Natural killer cell (primary cell): ENCODE results near the gene TMEM132A. TPM values are rescaled to one million over a fixed set of nuclear protein-coding genes. Genes with fewer than 3 reads are reported as not detected.

ENCODE experiments used
- ATAC-seq, 3 donors: fragments of 150-1000 bp in 2 of 3; fragments of 200-7000 bp in 1 of 3; cut with Tn5 transposase; 1 replicate in 1 of 3; 2 replicates in 2 of 3; pipeline ENCODE4 v1.10.0; 2021; ENCODE audit warnings: mild to moderate bottlenecking in 2 of 3, moderate library complexity in 2 of 3
- DNase-seq, 2 donors: peaks; one replicate each; pipeline versions ENCODE4 v3.0.0 to v3.0.0-alpha.2; 2013 to 2021; ENCODE audit warnings: mixed read lengths in 1 of 2
- H3K27ac ChIP-seq: one replicate; pipeline ENCODE4 v1.5.1; 2013; ENCODE audit warnings: mild to moderate bottlenecking, low read length
- H3K27me3 ChIP-seq: one replicate; pipeline ENCODE4 v1.6.1; 2013; ENCODE audit warnings: low read length; ENCODE audit not compliant: control insufficient read depth, insufficient read depth
- H3K36me3 ChIP-seq: one replicate; pipeline ENCODE4 v1.6.1; 2013; ENCODE audit warnings: low read length; ENCODE audit not compliant: control insufficient read depth, insufficient read depth
- H3K4me1 ChIP-seq: one replicate; pipeline ENCODE4 v1.6.1; 2013; ENCODE audit warnings: low read length; ENCODE audit not compliant: control insufficient read depth, insufficient read depth
- H3K4me3 ChIP-seq: one replicate; pipeline ENCODE4 v1.5.1; 2013; ENCODE audit warnings: low read length
- H3K9me3 ChIP-seq: one replicate; pipeline ENCODE4 v1.6.1; 2013; ENCODE audit warnings: low read length; ENCODE audit not compliant: control insufficient read depth, insufficient read depth
- H3K27ac Mint-ChIP-seq, 2 donors: one replicate each; pipeline ENCODE4 v1.8.0; 2022; ENCODE audit warnings: mild to moderate bottlenecking in 2 of 2, mixed read lengths in 2 of 2, moderate library complexity in 1 of 2
- H3K27me3 Mint-ChIP-seq, 2 donors: one replicate each; pipeline ENCODE4 v1.8.0; 2022; ENCODE audit warnings: low read depth in 2 of 2, mixed read lengths in 2 of 2
- H3K36me3 Mint-ChIP-seq: one replicate; pipeline ENCODE4 v1.8.0; 2022; ENCODE audit warnings: mixed read lengths
- H3K4me1 Mint-ChIP-seq, 2 donors: one replicate each; pipeline ENCODE4 v1.8.0; 2022; ENCODE audit warnings: mixed read lengths in 2 of 2
- H3K4me3 Mint-ChIP-seq: one replicate; pipeline ENCODE4 v1.8.0; 2022; ENCODE audit warnings: mild to moderate bottlenecking, moderate library complexity, mixed read lengths
- H3K9me3 Mint-ChIP-seq, 2 donors: one replicate each; pipeline ENCODE4 v1.8.0; 2022; ENCODE audit warnings: mixed read lengths in 2 of 2
- CTCF ChIP-seq: fragments of 200-600 bp; IDR thresholded peaks from one replicate; pipeline ENCODE4 v1.8.0; 2022; ENCODE audit warnings: antibody characterized with exemption
- WGBS: methylation state at CpG from one replicate; pipeline ENCODE4 v1.1.7; 2013; ENCODE audit warnings: missing lambda C conversion rate; ENCODE audit not compliant: insufficient coverage; 5-methylcytosine and 5-hydroxymethylcytosine counted together
- intact Hi-C: fragments of 100-400 bp; cut with micrococcal nuclease; formaldehyde crosslinking; loops from one replicate; pipeline ENCODE4 v1.14.2; 2022
- total RNA-seq, 4 donors: library from RNA; stranded (reverse); fragments of 120-200 nt in 1 of 4; gene quantifications; one replicate each; pipeline versions ENCODE4 v1.2.3 to v1.2.4, GENCODE V29; 2013 to 2022

The TMEM132A gene
- total RNA-seq, 3 donors from 2014 or later (not counting 1 experiment from before 2014, with no cell fraction given): not detected

- no peak overlapping the region for H3K4me3 ChIP-seq
- Mint-ChIP-seq H3K4me1 (no peaks in the 10 kb centered on the region), H3K27ac (no peak overlapping the region), H3K9me3 (no peaks in the 10 kb centered on the region), H3K36me3 (no peaks in the 10 kb centered on the region), H3K27me3 (peaks cover 0 to 7% of the 10 kb centered on the region in 2 donors), H3K4me3 (no peak overlapping the region)
- no peaks in the 10 kb centered on the region for H3K9me3 ChIP-seq
- ATAC-seq (no peak), DNase-seq (no peak)
- no peak for TF ChIP-seq CTCF
- intact Hi-C loops: no loop called here
- H3K36me3 ChIP-seq: no peaks in the 10 kb centered on the region
- H3K4me1 ChIP-seq: peaks cover 4% of the 10 kb centered on the region
- H3K27ac ChIP-seq: no peak overlapping the region
- no peaks in the 10 kb centered on the region for H3K27me3 ChIP-seq
- 88% methylated on average over 27 of the region's 27 CpGs for WGBS
These were observed 11.6 kb downstream of the TMEM132A start for GRCh38 chr11:60935676-60936442.

GRCh38 chr11:60936467-60937143, 12.3 kb downstream of the TMEM132A start:
- TF ChIP-seq CTCF: no peak
- no peaks in the 10 kb centered on the region for H3K36me3 Mint-ChIP-seq
- Histone ChIP-seq H3K36me3 (no peaks in the 10 kb centered on the region), H3K4me1 (peaks cover 1% of the 10 kb centered on the region), H3K27ac (no peak overlapping the region), H3K4me3 (no peak overlapping the region), H3K9me3 (no peaks in the 10 kb centered on the region), H3K27me3 (no peaks in the 10 kb centered on the region)
- H3K27ac Mint-ChIP-seq: no peak overlapping the region
- peaks cover 0 to 4% of the 10 kb centered on the region in 2 donors for H3K27me3 Mint-ChIP-seq
- no peak overlapping the region for H3K4me3 Mint-ChIP-seq
- no peak for ATAC-seq
- no peaks in the 10 kb centered on the region for H3K9me3 Mint-ChIP-seq
- H3K4me1 Mint-ChIP-seq: no peaks in the 10 kb centered on the region
- intact Hi-C loops: no loop called here
- DNase-seq: no peak
- 92% methylated on average over 17 of the region's 18 CpGs for WGBS

- H3K4me3 ChIP-seq: no peak overlapping the region
- no peaks in the 10 kb centered on the region for H3K36me3 ChIP-seq
- intact Hi-C loops: no loop called here
- no peaks in the 10 kb centered on the region for H3K36me3 Mint-ChIP-seq
- no peak overlapping the region for H3K27ac ChIP-seq
- no peaks in the 10 kb centered on the region for H3K9me3 Mint-ChIP-seq
- H3K9me3 ChIP-seq: no peaks in the 10 kb centered on the region
- no peak overlapping the region for H3K4me3 Mint-ChIP-seq
- H3K27me3 Mint-ChIP-seq: peaks cover 0 to 4% of the 10 kb centered on the region in 2 donors
- H3K27ac Mint-ChIP-seq: no peak overlapping the region
- no peak for TF ChIP-seq CTCF
- ATAC-seq (no peak), DNase-seq (no peak)
- H3K4me1 Mint-ChIP-seq: no peaks in the 10 kb centered on the region
- no peaks in the 10 kb centered on the region for H3K4me1 ChIP-seq
- 88% methylated on average over 12 of the region's 12 CpGs for WGBS
- H3K27me3 ChIP-seq: no peaks in the 10 kb centered on the region
These were observed 12.9 kb downstream of the TMEM132A start for GRCh38 chr11:60937144-60937527.
